ENCODE results near the gene WDR70. TPM values are rescaled to one million over a fixed set of nuclear protein-coding genes. Genes with fewer than 3 reads are reported as not detected.

The WDR70 gene
- total and polyA plus RNA-seq, 2 donors (not counting 3 experiments of a cell fraction or from before 2014, with no cell fraction given), result 6.7 to 37.3 TPM

DNA sequence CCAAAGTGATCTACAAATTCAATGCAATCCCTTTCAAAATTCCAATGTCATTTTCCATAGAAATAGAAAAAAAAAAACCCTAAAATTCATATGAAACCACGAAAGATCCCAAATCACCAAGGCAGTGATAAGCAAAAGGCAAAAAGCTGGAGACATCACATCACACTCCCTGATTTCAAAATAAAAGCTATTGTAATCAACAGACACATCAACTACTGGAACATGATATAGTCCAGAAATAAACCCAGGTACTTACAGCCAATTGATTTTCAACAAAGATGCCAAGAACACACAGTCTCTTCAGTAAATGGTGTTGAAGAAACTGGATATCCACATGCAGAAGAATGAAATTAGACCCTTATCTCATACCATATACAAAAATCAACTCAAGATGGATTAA lies 224.0 kb downstream of the WDR70 start:
- Histone ChIP-seq H3K27ac (ENCODE audit: insufficient read depth, low read depth, low read length) (no peak overlapping the region), H3K36me3 (ENCODE audit: control insufficient read depth in 2 of 2, extremely low read depth in 1 of 2, insufficient read depth in 2 of 2, low read length in 2 of 2) (no peaks in the 10 kb centered on the region), H2AFZ (ENCODE audit: low read depth, low read length) (no peak overlapping the region), H3K4me3 (replicated peaks in 1 of 3; ENCODE audit: insufficient read depth in 1 of 3, low read depth in 1 of 3, low read length in 3 of 3) (no peak overlapping the region), H3K9me3 (replicated peaks; ENCODE audit: control insufficient read depth, insufficient read depth, low read length) (no peaks in the 10 kb centered on the region), H4K20me1 (replicated peaks; ENCODE audit: control insufficient read depth, extremely low read depth, insufficient read depth, low read length) (no peaks in the 10 kb centered on the region), H3K9ac (replicated peaks; ENCODE audit: extremely low read depth, insufficient read depth, low read length) (no peak overlapping the region), H3K27me3 (ENCODE audit: control insufficient read depth in 2 of 2, insufficient read depth in 2 of 2, low read length in 2 of 2) (no peaks in the 10 kb centered on the region), H3K9me1 (replicated peaks; ENCODE audit: control insufficient read depth, extremely low read depth, insufficient read depth, low read length) (peaks cover 2% of the 10 kb centered on the region), H3K4me1 (ENCODE audit: control insufficient read depth, extremely low read depth, insufficient read depth, low read length) (no peaks in the 10 kb centered on the region), H3K79me2 (ENCODE audit: control insufficient read depth, insufficient read depth, low read length) (no peaks in the 10 kb centered on the region), H3K4me2 (ENCODE audit: insufficient read depth, low read length) (no peak overlapping the region)
- FAIRE-seq (no peak), DNase-seq (ENCODE audit: low read depth, low spot score) (no peak)
- no TSS peak for BruUV-seq (replicated peaks)
- TF ChIP-seq GATA2 (IDR thresholded peaks at IDR 0.05; ENCODE audit: insufficient read depth, insufficient read length, low read depth, low read length), result no peak
- TF ChIP-seq, protein P1, sequence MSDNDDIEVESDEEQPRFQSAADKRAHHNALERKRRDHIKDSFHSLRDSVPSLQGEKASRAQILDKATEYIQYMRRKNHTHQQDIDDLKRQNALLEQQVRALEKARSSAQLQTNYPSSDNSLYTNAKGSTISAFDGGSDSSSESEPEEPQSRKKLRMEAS (IDR thresholded peaks at IDR 0.05; ENCODE audit: insufficient read depth, insufficient read length), result no peak
- TF ChIP-seq POLR2A (IDR thresholded peaks at IDR 0.05; ENCODE audit: low read depth, low read length), result no peak
- TF ChIP-seq EZH2 (IDR thresholded peaks at IDR 0.05; ENCODE audit: borderline replicate concordance, low read depth, low read length, severe bottlenecking), result no peak
- no peak for TF ChIP-seq MYC (IDR thresholded peaks at IDR 0.05; ENCODE audit: low read depth, low read length)
- TF ChIP-seq JUN (IDR thresholded peaks at IDR 0.05; ENCODE audit: borderline replicate concordance, insufficient read depth, insufficient read length, low read depth), result no peak
- TF ChIP-seq POLR2AphosphoS5 (IDR thresholded peaks at IDR 0.05; ENCODE audit: insufficient read depth, low read depth, low read length), result no peak
- TF ChIP-seq CTCF (IDR thresholded peaks at IDR 0.05; ENCODE audit: extremely low read depth in 1 of 2, insufficient read depth in 1 of 2, low read depth in 1 of 2, low read length in 2 of 2), result no peak
- TF ChIP-seq FOS (IDR thresholded peaks at IDR 0.05; ENCODE audit: borderline replicate concordance, insufficient read depth, low read length), result no peak
- ChIA-PET CTCF (no interaction called here), POLR2A (no interaction called here)
- dilution Hi-C loops (cut with MboI; ENCODE audit: extremely low pct_ligation_motif_present, low sequenced_read_pairs), result no loop called here
- intact Hi-C loops (cut with micrococcal nuclease), result no loop called here
